Endometrial microvascular endothelial cells (primary cell): ENCODE results near the gene TRIM9. TPM values are rescaled to one million over a fixed set of nuclear protein-coding genes. Genes with fewer than 3 reads are reported as not detected.

Experiments
- in situ Hi-C: cut with HindIII; loops from 2 replicates; pipeline ENCODE4 v1.10.0; 2017; ENCODE audit warnings: low sequenced_read_pairs, low pct_unique_long_range_greater_than_20kb; ENCODE audit errors: inconsistent ontology term
- total RNA-seq: library from RNA; depleted of rRNA; stranded (reverse); fragments of >200 nt; gene quantifications from one replicate; pipeline ENCODE4 v1.2.3, GENCODE V29; 2015; ENCODE audit errors: inconsistent ontology term

TRIM9 gene
- total RNA-seq, 1 donor from 2014 or later, result not detected

DNA sequence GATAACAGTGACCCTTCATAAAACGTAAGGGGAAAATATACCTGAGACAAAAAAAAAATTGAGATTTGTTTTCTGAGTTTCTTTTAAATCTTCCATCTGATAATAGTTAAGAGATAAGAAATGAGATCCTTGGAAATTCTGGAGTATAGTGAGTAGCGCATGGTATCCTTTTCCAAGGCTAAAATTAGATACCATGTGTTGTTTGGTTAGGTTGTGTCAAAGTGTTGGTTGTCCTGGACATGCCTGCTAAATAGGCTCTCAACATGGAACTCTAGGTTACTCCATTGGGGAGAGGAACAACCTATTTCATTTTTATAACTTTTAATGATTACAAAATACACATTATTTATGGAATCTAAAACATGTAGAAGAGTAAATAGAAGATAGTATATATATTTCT is 165.4 kb downstream of the TRIM9 start:
- in situ Hi-C loops, result loop anchor here (25.0 kb wide), 1 partner anchor 1083 kb away; no protein-coding TSS in a partner anchor

DNA sequence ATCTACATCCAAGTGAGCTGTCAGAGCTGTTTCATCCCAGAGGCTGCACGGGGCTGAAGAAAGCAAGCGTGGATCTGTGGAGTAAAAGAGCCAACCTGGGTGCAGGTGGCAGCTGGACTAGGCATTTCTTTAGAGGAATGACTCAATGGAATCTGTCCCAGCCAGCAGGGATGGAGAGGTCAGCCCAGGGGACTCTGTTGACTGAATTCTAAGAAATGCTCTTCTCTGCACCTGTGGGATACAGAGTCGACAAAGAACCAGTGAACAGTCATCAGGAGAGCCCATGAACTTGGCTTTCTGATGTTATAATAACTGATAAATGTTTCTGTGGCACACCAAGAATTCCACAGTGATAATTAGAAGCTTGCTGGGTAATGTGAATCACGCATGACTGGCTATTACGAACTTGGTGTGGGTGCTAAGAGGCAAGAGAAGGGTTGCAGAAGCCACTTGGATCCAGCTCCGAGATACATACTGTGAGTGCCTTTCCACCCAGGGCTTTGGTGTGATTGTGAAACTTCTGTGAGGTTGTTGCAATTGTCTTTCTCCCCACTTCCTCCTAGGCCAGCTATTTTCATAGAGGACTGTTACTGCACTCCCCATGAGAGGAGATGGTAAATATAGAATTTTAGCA is 166.8 kb downstream of the TRIM9 start:
- in situ Hi-C loops, result loop anchor here (25.0 kb wide), 1 partner anchor 1084 kb away; no protein-coding TSS in a partner anchor

DNA sequence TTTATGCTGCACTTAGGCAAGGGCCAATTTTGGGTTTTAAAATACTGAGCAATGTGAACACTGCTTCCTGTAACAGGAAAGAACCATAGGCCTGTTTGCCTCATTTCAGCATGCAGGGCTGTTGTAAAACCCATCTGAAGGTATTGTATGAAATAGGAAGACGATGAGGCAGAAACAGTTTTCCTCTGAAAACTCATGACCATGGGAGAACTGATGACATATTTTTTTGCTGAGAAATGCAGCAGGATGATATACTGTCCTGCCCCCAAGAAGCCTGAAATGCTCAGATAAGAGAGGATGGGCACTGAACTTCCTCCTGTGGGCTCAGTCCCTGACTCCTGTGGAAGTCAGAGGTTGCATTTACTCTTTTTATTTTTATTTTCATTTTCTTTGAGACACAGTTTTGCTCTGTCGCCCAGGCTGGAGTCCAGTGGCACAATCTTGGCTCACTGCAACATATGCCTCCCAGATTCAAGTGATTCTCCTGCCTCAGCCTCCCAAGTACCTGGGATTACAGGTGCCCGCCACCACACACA is 168.0 kb downstream of the TRIM9 start:
- in situ Hi-C loops, result loop anchor here (25.0 kb wide), 1 partner anchor 1085 kb away; no protein-coding TSS in a partner anchor

Other genes starting within 250 kb of the TRIM9 start
- gene ABHD12B, start 223.1 kb downstream of the TRIM9 start, total RNA-seq, result not detected
- 106 TPM for gene PYGL, start 150.6 kb downstream of the TRIM9 start, total RNA-seq
- 57.5 TPM for gene TMX1, start 145.1 kb upstream of the TRIM9 start, total RNA-seq